Ammon's horn (tissue), 1 donor: ENCODE results near the gene MGRN1.
"Not testable (repeated sequence)": the region's sequence is repeated elsewhere in the genome, so short reads cannot be mapped to it uniquely, and the experiment has no call there.

Experiments
- DNase-seq: peaks from one replicate; pipeline ENCODE4 v3.0.0-alpha.2; 2016; ENCODE audit warnings: low spot score

MGRN1 gene

GRCh38 chr16:4624827-4625559 lies 367 bp downstream of the MGRN1 start:
- DNase-seq, result no peak

- peak; percentile 40 for DNase-seq
Observed at GRCh38 chr16:4625560-4626159, 1.0 kb downstream of the MGRN1 start.

GRCh38 chr16:4626396-4626795 lies 1.8 kb downstream of the MGRN1 start:
- DNase-seq, result no peak

- DNase-seq, result no peak
Observed at GRCh38 chr16:4628283-4628682, 3.7 kb downstream of the MGRN1 start.

- DNase-seq, result no peak
Observed at GRCh38 chr16:4631444-4631843, 6.8 kb downstream of the MGRN1 start.

- DNase-seq, result no peak
Observed at GRCh38 chr16:4633910-4634635, 9.4 kb downstream of the MGRN1 start.

- no peak for DNase-seq
Observed at GRCh38 chr16:4634768-4635167, 10.1 kb downstream of the MGRN1 start.

GRCh38 chr16:4636196-4636595 lies 11.6 kb downstream of the MGRN1 start:
- DNase-seq, result no peak

GRCh38 chr16:4637501-4638166 lies 13.0 kb downstream of the MGRN1 start:
- DNase-seq, result no peak

- DNase-seq, result no peak
Observed at GRCh38 chr16:4639899-4640509, 15.4 kb downstream of the MGRN1 start.

GRCh38 chr16:4640572-4641305 lies 16.1 kb downstream of the MGRN1 start:
- DNase-seq, result no peak

GRCh38 chr16:4641306-4641687 lies 16.7 kb downstream of the MGRN1 start:
- DNase-seq, result no peak

- DNase-seq, result no peak
Observed at GRCh38 chr16:4641895-4642294, 17.3 kb downstream of the MGRN1 start.

GRCh38 chr16:4646773-4647643 lies 22.4 kb downstream of the MGRN1 start:
- DNase-seq, result no peak

GRCh38 chr16:4647644-4647980 lies 23.0 kb downstream of the MGRN1 start:
- DNase-seq, result no peak

- DNase-seq, result no peak
Observed at GRCh38 chr16:4648917-4649316, 24.3 kb downstream of the MGRN1 start.

- DNase-seq, result no peak
Observed at GRCh38 chr16:4649744-4650442, 25.3 kb downstream of the MGRN1 start.

- not testable (repeated sequence) for DNase-seq
Observed at GRCh38 chr16:4650443-4651074, 25.9 kb downstream of the MGRN1 start.

GRCh38 chr16:4651827-4652226 lies 27.2 kb downstream of the MGRN1 start:
- no peak for DNase-seq

GRCh38 chr16:4652561-4652960 lies 27.9 kb downstream of the MGRN1 start:
- no peak for DNase-seq
